Spleen (tissue), 11 donors: ENCODE measurements around the gene DNAJC2. TPM values are rescaled to one million over a fixed set of nuclear protein-coding genes. Genes with fewer than 3 reads are reported as not detected.
"Not testable (repeated sequence)": the region's sequence is repeated elsewhere in the genome, so short reads cannot be mapped to it uniquely, and the experiment has no call there.

Source experiments
- DNase-seq: peaks from one replicate; pipeline ENCODE4 v3.0.0-alpha.2; 2020
- H3K27ac ChIP-seq, 8 donors: fragments of 200-600 bp; sonication (generic) in 7 of 8; 1 replicate in 4 of 8; 2 replicates in 4 of 8; pipeline versions ENCODE4 v1.5.0 to v1.8.0; 2016 to 2021; ENCODE audit warnings: inconsistent platforms in 4 of 8, mild to moderate bottlenecking in 4 of 8, moderate library complexity in 1 of 8
- H3K27me3 ChIP-seq, 7 donors: fragments of 200-600 bp; sonication (generic) in 6 of 7; replicated peaks in 1 of 7; 1 replicate in 4 of 7; 2 replicates in 3 of 7; pipeline versions ENCODE4 v1.5.0 to v1.8.0; 2016 to 2021; ENCODE audit warnings: inconsistent platforms in 3 of 7, mild to moderate bottlenecking in 1 of 7
- H3K36me3 ChIP-seq, 6 donors: fragments of 200-600 bp; sonication (generic) in 5 of 6; 1 replicate in 4 of 6; 2 replicates in 2 of 6; pipeline versions ENCODE4 v1.5.0 to v1.8.0; 2016 to 2021; ENCODE audit warnings: inconsistent platforms in 2 of 6
- H3K4me1 ChIP-seq, 6 donors: fragments of 200-600 bp; sonication (generic) in 5 of 6; 1 replicate in 3 of 6; 2 replicates in 3 of 6; pipeline versions ENCODE4 v1.5.0 to v1.8.0; 2016 to 2021; ENCODE audit warnings: inconsistent platforms in 3 of 6
- H3K4me3 ChIP-seq, 8 donors: fragments of 200-600 bp; sonication (generic) in 7 of 8; 1 replicate in 4 of 8; 2 replicates in 4 of 8; pipeline versions ENCODE4 v1.5.0 to v1.8.0; 2016 to 2021; ENCODE audit warnings: inconsistent platforms in 4 of 8, mild to moderate bottlenecking in 4 of 8, moderate library complexity in 2 of 8
- H3K9me3 ChIP-seq, 8 donors: fragments of 200-600 bp; sonication (generic) in 7 of 8; 1 replicate in 4 of 8; 2 replicates in 4 of 8; pipeline versions ENCODE4 v1.5.0 to v1.8.0; 2016 to 2021; ENCODE audit warnings: inconsistent platforms in 4 of 8
- POLR2A ChIP-seq, 3 donors: fragments of 450-650 bp; IDR thresholded peaks; one replicate each; pipeline ENCODE4 v1.5.1; 2017; ENCODE audit warnings: antibody characterized with exemption in 3 of 3, mild to moderate bottlenecking in 1 of 3
- POLR2AphosphoS5 ChIP-seq, 3 donors: sonication (generic); formaldehyde crosslinking; IDR thresholded peaks; one replicate each; pipeline ENCODE4 v1.5.1; 2017; ENCODE audit warnings: antibody characterized with exemption in 3 of 3
- WGBS, 5 donors: extraction: QIAGEN DNeasy Blood & Tissue Kit in 3 of 5; methylation state at CpG; one replicate each; pipeline versions ENCODE4 v1.1.5 to v1.1.7; 2013 to 2018; 5-methylcytosine and 5-hydroxymethylcytosine counted together
- intact Hi-C: fragments of 100-400 bp; cut with DNase I; formaldehyde crosslinking; loops from one replicate; pipeline ENCODE4 v1.15.0; 2023; ENCODE audit warnings: low total_unique reads
- polyA plus RNA-seq, 3 donors: library from polyadenylated mRNA; stranded (reverse); fragments of 200-250 nt; gene quantifications; one replicate each; pipeline ENCODE4 v1.2.1, GENCODE V29; 2013
- total RNA-seq, 7 donors: library from RNA; depleted of rRNA in 3 of 7; stranded (reverse); fragments of >200 nt in 3 of 7; fragmentation: NEBNext Ultra II Directional in 4 of 7; extraction: Animal tissue kit (Norgen Biotek cat#: 25700) in 4 of 7; gene quantifications; one replicate each; pipeline versions ENCODE4 v1.1.0 to v1.2.1, GENCODE V29; 2016 to 2021
- TF ChIP-seq, protein P1 (sequence below), 11 experiments: fragments of 200-600 bp in 7 of 11; fragments of 450-650 bp in 4 of 11; sonication (generic) in 4 of 11; IDR thresholded peaks in 8 of 11; conservative IDR thresholded peaks in 3 of 11; 1 replicate in 7 of 11; 2 replicates in 4 of 11; pipeline versions ENCODE4 v1.4.0 to v1.8.0; 2016 to 2021; ENCODE audit warnings: antibody characterized with exemption in 11 of 11, inconsistent platforms in 4 of 11, mild to moderate bottlenecking in 1 of 11
- donor health status: healthy with polysubstance abuse.
- donor health status: DM: no; HTN: no; CAD: no; lungs with moderate emphysema.
- donor health status: DM: no; HTN: no; CAD: no.
- donor health status: Bipolar disorder and iron deficiency.
- donor health status: healthy.
- donor health status: DM: no; HTN: no; CAD: no.
- donor health status: DM: yes; HTN: yes; CAD: no.

Gene DNAJC2
- total and polyA plus RNA-seq, 10 donors: 17.3 to 31.7 (median 24.6) TPM

DNA sequence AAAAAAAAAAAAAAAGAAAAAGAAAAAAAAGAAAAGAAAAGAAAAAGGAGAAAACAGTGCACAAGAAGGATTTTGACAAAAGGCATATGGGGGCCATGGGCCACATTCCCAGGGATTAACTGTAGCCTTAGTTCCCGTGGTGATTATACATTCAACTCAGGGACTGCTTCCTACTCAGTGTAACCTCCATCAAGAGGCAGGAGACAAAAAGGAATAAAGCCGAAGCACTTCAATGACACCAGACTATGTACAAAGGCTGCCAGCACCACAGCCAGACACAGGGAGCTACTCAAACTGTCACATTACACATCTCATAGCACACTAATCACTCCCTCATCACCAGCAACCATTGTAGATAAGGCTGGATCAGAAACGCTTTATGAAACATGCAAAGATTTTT is 52.4 kb downstream of the DNAJC2 start:
- WGBS, 5 donors: 76 to 90% (median 79%) methylated on average over 3 of the region's 3 CpGs
- TF ChIP-seq POLR2AphosphoS5 (IDR thresholded peaks at IDR 0.05) (no peak), POLR2A (IDR thresholded peaks at IDR 0.05) (no peak)
- TF ChIP-seq, protein P1, sequence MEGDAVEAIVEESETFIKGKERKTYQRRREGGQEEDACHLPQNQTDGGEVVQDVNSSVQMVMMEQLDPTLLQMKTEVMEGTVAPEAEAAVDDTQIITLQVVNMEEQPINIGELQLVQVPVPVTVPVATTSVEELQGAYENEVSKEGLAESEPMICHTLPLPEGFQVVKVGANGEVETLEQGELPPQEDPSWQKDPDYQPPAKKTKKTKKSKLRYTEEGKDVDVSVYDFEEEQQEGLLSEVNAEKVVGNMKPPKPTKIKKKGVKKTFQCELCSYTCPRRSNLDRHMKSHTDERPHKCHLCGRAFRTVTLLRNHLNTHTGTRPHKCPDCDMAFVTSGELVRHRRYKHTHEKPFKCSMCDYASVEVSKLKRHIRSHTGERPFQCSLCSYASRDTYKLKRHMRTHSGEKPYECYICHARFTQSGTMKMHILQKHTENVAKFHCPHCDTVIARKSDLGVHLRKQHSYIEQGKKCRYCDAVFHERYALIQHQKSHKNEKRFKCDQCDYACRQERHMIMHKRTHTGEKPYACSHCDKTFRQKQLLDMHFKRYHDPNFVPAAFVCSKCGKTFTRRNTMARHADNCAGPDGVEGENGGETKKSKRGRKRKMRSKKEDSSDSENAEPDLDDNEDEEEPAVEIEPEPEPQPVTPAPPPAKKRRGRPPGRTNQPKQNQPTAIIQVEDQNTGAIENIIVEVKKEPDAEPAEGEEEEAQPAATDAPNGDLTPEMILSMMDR (IDR thresholded peaks at IDR 0.05 in 8 of 11, conservative IDR thresholded peaks at IDR 0.05 in 3 of 11): no peak
- Histone ChIP-seq H3K4me1 (peaks cover 0 to 9% (median 5%) of the 10 kb centered on the region in 6 donors), H3K27me3 (peaks cover 0 to 4% (median 0%) of the 10 kb centered on the region in 7 donors), H3K36me3 (no peaks in the 10 kb centered on the region), H3K9me3 (no peaks in the 10 kb centered on the region), H3K4me3 (no peak overlapping the region), H3K27ac (no peak overlapping the region)
- intact Hi-C loops: no loop called here
- DNase-seq: no peak

DNA sequence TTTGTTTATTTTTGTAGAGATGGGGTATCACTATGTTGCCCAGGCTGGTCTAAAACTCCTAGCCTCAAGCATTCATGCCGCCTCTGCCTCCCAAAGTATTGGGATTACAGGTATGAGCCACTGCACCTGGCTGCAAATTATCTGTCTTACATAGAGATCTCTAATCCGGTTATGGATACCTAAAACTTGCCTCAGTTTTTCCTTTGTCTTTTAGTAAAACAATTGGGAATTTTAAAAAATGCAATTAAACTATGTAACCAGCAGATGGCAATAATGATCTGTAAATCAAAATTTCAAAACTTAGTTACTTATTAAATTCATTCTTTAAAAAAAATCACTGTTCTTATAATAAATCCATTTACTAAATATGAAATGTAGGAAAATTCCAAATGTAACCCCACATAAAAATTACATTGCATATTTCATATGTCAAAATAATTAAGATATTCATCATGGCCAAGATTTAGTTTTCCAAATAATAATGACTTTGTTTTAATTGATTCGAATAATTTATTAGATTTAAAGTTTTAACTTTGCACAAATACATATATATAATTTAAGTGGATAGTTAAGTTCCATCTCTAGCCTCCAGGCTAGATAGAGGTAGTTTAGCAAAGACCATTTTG is 61.7 kb downstream of the DNAJC2 start:
- DNase-seq, H3K4me3 ChIP-seq, H3K36me3 ChIP-seq, H3K27ac ChIP-seq, H3K27me3 ChIP-seq, intact Hi-C loops, H3K9me3 ChIP-seq: not testable (repeated sequence)
- TF ChIP-seq, protein P1 (IDR thresholded peaks at IDR 0.05 in 8 of 11, conservative IDR thresholded peaks at IDR 0.05 in 3 of 11): peak in 2 of 11 experiments; percentile 14 to 21
- WGBS, 5 donors: 42 to 47% (median 45%) methylated on average over 3 of the region's 3 CpGs
- H3K4me1 ChIP-seq: peaks cover 0 to 24% (median 18%) of the 10 kb centered on the region in 6 donors

DNA sequence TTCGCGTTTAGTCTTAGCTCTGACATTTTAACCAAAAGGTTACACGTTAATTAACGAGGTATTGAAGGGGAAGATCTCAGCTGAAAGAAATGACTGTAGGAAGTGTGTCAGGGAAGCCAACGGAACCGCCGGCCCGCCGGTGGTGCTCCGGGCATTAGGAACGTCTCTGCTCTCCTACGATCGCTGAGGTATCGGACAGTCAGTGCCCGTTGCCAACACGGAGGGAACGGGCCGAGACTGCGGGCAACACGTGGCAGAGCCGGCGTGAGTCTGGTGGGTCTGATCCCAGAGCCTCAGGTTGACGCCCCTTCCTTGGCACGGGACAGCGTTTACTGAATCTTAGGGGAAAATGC is 63.8 kb downstream of the DNAJC2 start:
- 0 to 1% (median 1%) methylated on average over 23 to 25 of the region's 25 CpGs for WGBS, 5 donors
- DNase-seq: peak; percentile 80
- intact Hi-C loops, H3K36me3 ChIP-seq, H3K27me3 ChIP-seq, H3K9me3 ChIP-seq: not testable (repeated sequence)
- Histone ChIP-seq H3K4me1 (peaks cover 0 to 24% (median 18%) of the 10 kb centered on the region in 6 donors), H3K27ac (peak overlapping the region in 6 of 8 donors; percentile 32 to 83 (median 68)), H3K4me3 (peak overlapping the region; percentile 24 to 91 (median 69))

DNA sequence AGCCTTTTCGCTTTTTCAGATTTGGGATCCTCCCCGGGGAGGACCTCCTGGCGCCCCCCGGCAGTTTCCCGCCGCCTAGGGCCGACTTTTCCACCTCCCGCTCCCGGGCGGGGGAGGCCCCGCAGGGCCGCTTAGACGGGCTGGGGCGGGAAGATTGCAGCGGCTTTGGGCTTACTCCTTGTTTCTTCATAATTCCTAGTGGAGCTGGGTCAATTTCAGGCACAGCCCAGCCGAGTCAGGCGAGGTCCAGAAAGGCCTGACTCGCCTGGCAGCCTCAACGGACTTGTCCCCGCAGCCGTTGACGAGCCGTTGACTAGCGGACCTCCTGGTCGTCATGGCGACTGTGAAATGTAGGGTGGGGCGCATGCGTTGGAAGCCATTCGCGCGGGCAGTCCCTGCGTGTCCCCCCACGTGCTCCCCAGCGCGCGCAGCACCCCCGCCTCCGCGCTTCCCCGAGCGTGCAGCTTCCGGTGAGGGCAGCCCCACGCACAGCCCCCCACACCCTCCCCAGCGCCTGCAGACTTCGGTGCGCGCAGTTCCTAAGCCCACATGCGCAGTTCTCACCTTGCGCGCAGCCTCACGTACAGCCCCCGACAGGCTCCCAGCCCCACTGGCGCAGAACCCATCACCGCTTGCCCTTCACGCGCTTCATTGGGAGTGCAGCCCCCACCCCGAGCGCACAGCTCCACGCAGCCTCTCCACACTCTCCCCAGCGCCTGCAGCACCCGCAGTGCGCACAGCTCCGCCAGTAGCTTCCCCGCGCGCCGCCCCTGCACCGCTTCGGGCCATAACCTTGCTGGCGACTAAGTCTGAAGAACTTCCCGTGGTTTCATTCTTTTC is 64.4 kb downstream of the DNAJC2 start:
- 0 to 1% (median 1%) methylated on average over 44 to 71 of the region's 71 CpGs for WGBS, 5 donors
- peak overlapping the region in 6 of 8 donors; percentile 32 to 83 (median 68) for H3K27ac ChIP-seq
- peak; percentile 96 for DNase-seq
- H3K4me3 ChIP-seq: peak overlapping the region; percentile 24 to 91 (median 69)
- H3K9me3 ChIP-seq, H3K36me3 ChIP-seq, intact Hi-C loops, H3K27me3 ChIP-seq: not testable (repeated sequence)
- peaks cover 0 to 24% (median 18%) of the 10 kb centered on the region in 6 donors for H3K4me1 ChIP-seq
- peak in 1 of 3 donors; percentile 18 for TF ChIP-seq POLR2A (IDR thresholded peaks at IDR 0.05)
- peak; percentile 48 to 69 (median 61) for TF ChIP-seq POLR2AphosphoS5 (IDR thresholded peaks at IDR 0.05)

DNA sequence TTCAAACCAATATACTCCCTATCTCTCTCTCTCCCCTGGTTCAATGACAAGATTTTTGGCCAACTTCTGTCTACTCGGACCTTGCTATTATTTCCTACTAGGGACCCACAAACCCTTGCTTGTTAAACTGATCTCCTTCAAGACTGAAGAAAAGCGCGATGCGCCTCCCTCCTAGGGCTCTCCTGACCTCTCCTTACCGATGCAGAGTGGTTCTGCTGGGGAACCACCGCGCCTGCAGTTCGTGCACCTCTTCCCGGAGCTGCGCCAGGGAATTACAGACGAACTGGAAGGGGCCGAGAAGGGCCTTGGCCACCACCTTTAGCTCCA is 65.0 kb downstream of the DNAJC2 start:
- intact Hi-C loops, H3K36me3 ChIP-seq, DNase-seq, H3K9me3 ChIP-seq, H3K27me3 ChIP-seq: not testable (repeated sequence)
- Histone ChIP-seq H3K27ac (peak overlapping the region in 4 of 8 donors; percentile 38 to 83 (median 74)), H3K4me3 (peak overlapping the region; percentile 24 to 91 (median 69)), H3K4me1 (peaks cover 0 to 24% (median 18%) of the 10 kb centered on the region in 6 donors)
- 0 to 2% (median 2%) methylated on average over 12 of the region's 12 CpGs for WGBS, 5 donors

DNA sequence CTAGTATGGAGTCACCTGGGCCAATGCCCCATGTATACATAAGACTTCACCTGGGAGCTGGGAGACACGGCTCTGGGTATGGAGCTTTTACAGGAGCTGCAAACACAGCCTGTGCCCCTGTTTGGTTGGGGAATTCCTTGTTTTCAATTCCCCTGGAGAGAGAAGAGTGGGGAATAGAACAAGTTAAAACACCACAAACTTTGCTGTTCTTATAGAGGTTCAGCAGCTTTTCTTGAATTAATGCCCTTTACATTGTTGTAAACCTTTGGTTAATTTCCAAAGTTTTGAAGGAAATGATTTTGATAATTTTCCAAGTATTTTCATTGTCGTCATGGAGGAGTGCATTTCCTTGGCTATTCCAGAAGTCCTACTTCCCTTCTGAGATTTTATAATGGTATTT is 66.4 kb downstream of the DNAJC2 start:
- DNase-seq, H3K27me3 ChIP-seq, H3K4me3 ChIP-seq, H3K36me3 ChIP-seq, H3K27ac ChIP-seq, H3K9me3 ChIP-seq, intact Hi-C loops: not testable (repeated sequence)
- 70 to 81% (median 75%) methylated on average over 2 of the region's 2 CpGs for WGBS, 5 donors
- H3K4me1 ChIP-seq: peaks cover 0 to 24% (median 18%) of the 10 kb centered on the region in 6 donors

DNA sequence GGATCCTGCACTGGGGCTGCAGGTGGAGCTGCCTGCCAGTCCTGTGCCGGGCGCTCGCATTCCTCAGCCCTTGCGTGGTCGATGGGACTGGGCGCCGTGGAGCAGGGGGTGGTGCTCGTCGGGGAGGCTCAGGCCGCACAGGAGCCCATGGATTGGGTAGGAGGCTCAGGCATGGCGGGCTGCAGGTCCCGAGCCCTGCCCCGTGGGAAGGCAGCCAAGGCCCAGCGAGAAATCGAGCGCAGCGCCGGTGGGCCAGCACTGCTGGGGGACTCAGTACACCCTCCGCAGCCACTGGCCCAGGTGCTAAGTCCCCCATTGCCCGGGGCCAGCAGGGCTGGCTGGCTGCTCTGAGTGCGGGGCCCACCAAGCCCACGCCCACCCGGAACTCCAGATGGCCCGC is 69.7 kb downstream of the DNAJC2 start:
- H3K27me3 ChIP-seq, H3K4me3 ChIP-seq, H3K36me3 ChIP-seq, H3K9me3 ChIP-seq, intact Hi-C loops, H3K27ac ChIP-seq, DNase-seq: not testable (repeated sequence)
- WGBS, 5 donors: 95 to 100% (median 98%) methylated on average over 4 to 24 of the region's 24 CpGs
- peaks cover 0 to 10% (median 9%) of the 10 kb centered on the region in 6 donors for H3K4me1 ChIP-seq

DNA sequence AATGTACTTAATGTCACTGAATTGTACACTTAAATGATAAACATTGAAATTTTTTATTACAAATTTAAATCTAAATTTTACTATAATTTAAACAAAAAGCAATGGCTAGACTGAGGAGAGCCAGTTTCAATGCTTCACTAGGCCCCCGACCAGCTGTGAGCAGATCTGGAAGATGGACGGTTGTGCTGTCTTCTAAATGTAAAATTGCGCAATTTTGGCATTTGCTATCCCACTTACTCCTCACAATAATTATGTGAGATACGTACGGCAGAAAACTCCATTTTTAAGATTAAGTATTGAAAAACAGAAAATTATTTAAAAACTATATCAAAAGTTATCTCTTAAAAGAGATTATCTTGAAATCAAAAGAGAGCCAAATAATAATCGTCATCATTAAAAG is 71.2 kb downstream of the DNAJC2 start:
- H3K27ac ChIP-seq, H3K36me3 ChIP-seq, H3K4me1 ChIP-seq, intact Hi-C loops, DNase-seq, H3K27me3 ChIP-seq, H3K4me3 ChIP-seq, H3K9me3 ChIP-seq: not testable (repeated sequence)
- 89 to 92% (median 91%) methylated on average over 6 of the region's 6 CpGs for WGBS, 5 donors
